Natural killer cell treated with Interleukin-12 subunit alpha and Interleukin-12 subunit beta and Interleukin-15 and Interleukin-18, amount 100 ng/mL, for 72 hours (primary cell): ENCODE measurements around the gene ADAMTS10. TPM values are rescaled to one million over a fixed set of nuclear protein-coding genes. Genes with fewer than 3 reads are reported as not detected.

Experiments
- ATAC-seq, 2 donors: fragments of 150-1000 bp; cut with Tn5 transposase in 1 of 2; sonication (Bioruptor Pico), chemical (Tn5 transposase) in 1 of 2; 2 replicates each; pipeline ENCODE4 v1.10.0; 2021
- DNase-seq: peaks from one replicate; pipeline ENCODE4 v3.0.0; 2022; ENCODE audit warnings: low spot score
- H3K27ac Mint-ChIP-seq, 2 donors: 1 replicate in 1 of 2; 2 replicates in 1 of 2; pipeline ENCODE4 v1.8.0; 2022; ENCODE audit warnings: mixed read lengths in 2 of 2, mild to moderate bottlenecking in 1 of 2, moderate library complexity in 1 of 2
- H3K27me3 Mint-ChIP-seq, 2 donors: 1 replicate in 1 of 2; 2 replicates in 1 of 2; pipeline ENCODE4 v1.8.0; 2022; ENCODE audit warnings: mixed read lengths in 2 of 2
- H3K36me3 Mint-ChIP-seq: one replicate; pipeline ENCODE4 v1.8.0; 2022; ENCODE audit warnings: mixed read lengths
- H3K4me1 Mint-ChIP-seq, 2 donors: 1 replicate in 1 of 2; 2 replicates in 1 of 2; pipeline ENCODE4 v1.8.0; 2022; ENCODE audit warnings: low read depth in 2 of 2, mixed read lengths in 2 of 2, mild to moderate bottlenecking in 1 of 2
- H3K4me3 Mint-ChIP-seq: one replicate; pipeline ENCODE4 v1.8.0; 2022; ENCODE audit warnings: mixed read lengths
- H3K9me3 Mint-ChIP-seq: 2 replicates; pipeline ENCODE4 v1.8.0; 2022; ENCODE audit warnings: mixed read lengths
- total RNA-seq, 2 donors: library from RNA; stranded (reverse); gene quantifications; one replicate each; pipeline ENCODE4 v1.2.3, GENCODE V29; 2022

ADAMTS10 gene
- total RNA-seq, result 10 to 100 TPM in 1 of 2 donors, 1 to 10 TPM in 1; 8.2 to 11.3 TPM

DNA sequence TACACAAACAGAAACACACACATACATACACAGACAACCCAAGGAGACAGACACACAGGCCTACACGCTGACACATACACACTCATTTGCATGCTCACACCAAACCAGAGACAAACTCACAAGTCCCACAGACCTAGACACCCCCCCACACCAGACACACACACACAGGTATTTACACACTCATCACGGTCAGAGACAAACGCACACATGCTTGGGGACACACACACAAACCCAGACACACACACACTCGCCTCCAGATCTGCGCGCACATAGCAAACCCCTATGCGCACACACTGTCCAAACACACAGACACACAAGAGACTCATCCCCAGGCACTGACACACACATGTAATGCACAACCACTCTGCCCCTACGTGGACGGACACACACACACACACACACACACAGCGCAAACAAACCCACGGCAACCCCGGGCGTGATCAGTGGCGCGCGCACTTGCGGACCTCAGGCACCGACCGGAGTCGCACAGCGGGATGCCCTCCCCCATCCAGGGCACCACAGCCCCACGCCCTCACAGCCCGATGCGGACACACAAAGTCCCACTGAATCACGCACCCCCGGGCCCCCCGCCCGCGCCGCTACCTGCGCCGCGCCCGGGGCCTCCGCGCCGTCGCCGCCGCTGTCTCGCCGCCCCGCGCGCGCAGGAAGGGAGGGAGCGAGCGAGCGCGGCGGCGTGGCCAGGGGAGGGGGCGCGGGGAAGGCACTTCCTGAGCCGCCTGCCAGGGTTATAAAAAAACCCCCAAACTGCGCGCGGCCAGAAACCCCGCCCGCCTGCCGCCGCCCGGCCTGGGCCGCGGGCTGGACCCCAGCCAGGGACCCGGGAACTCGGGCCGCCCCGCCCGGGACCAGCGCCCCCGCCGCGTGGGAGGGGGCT is at the start of gene ADAMTS10:
Gene ADAMTS10, minus strand, starts transcription at position 675 of the 895 bp plus-strand sequence. CDS start 5,005 bp downstream, outside the sequence.
- DNase-seq (peak; percentile 71), ATAC-seq (peak; percentile 54 to 63)
- Mint-ChIP-seq H3K9me3 (no peaks in the 10 kb centered on the region), H3K27me3 (no peaks in the 10 kb centered on the region), H3K4me1 (peaks cover 38 to 40% of the 10 kb centered on the region in 2 donors), H3K36me3 (no peaks in the 10 kb centered on the region), H3K4me3 (peak within 1 kb of the TSS; percentile 95), H3K27ac (peak within 1 kb of the TSS; percentile 59 to 85)

DNA sequence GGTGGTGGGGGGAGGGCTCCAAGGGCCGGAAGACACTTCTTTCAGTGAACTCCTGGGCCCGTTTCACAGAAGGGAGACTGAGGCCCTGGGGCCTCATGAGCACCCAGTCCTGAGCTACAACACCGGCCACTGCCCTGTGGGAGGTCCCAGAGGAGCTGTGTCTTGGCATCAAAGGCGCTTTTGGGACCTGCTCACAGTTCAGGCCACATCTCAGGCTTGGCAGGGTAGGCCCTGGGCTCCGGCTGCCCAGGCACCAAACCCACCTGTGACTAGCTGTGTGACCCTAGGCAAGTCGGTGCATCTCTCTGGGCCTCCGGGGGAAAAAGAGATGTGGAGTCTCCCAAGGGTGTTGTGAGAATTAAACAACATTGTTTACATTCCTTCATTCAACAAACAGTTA is 49.4 kb upstream of the ADAMTS10 start:
- H3K27me3 Mint-ChIP-seq, result peaks cover 0 to 5% of the 10 kb centered on the region in 2 donors
- peak; percentile 15 for DNase-seq
- H3K4me3 Mint-ChIP-seq, result no peak overlapping the region
- H3K4me1 Mint-ChIP-seq, result peaks cover 34 to 42% of the 10 kb centered on the region in 2 donors
- H3K36me3 Mint-ChIP-seq, result no peaks in the 10 kb centered on the region
- no peaks in the 10 kb centered on the region for H3K9me3 Mint-ChIP-seq
- H3K27ac Mint-ChIP-seq, result no peak overlapping the region
- ATAC-seq, result no peak

DNA sequence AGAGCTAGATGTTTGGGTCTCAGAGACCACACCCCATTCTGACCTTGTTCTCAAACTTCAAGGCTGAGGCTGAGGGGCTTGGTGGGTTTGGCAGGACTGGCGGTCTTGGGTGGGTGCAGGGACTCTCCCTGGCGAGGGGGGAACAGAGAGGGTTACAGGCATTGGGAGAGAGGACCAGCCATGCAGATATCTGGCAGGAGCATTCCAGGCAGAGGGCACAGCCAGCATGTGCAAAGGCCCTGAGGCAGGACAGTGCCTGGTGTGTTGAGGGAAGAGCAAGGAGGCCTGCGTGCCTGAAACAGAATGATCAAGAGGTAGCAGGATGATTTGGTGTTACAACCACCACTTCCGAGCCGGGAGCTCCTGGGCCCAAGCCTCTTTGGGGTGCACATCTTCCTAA is 47.4 kb upstream of the ADAMTS10 start:
- H3K9me3 Mint-ChIP-seq, result no peaks in the 10 kb centered on the region
- no peak for DNase-seq
- H3K27ac Mint-ChIP-seq, result no peak overlapping the region
- H3K4me3 Mint-ChIP-seq, result no peak overlapping the region
- H3K36me3 Mint-ChIP-seq, result no peaks in the 10 kb centered on the region
- H3K27me3 Mint-ChIP-seq, result peaks cover 0 to 5% of the 10 kb centered on the region in 2 donors
- H3K4me1 Mint-ChIP-seq, result peaks cover 24 to 32% of the 10 kb centered on the region in 2 donors
- no peak for ATAC-seq

DNA sequence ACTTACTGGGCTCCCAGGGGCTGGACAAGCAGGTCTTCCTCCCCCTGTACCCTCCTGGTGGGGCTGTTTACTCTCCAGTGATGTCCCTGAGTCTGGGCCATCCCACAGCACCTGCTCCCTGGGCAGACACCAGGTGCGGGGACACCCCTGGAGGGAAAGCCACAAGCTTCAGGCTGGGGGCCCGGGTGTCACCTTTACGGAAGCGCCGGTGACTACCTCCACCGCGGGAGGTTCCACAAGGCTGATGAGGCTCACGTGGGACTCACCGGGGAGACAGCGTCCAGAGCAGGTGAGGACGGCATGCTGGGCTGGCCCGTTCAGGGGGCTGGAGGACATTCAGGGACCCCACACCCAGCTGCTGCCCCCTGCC is 44.8 kb upstream of the ADAMTS10 start:
- peaks cover 15 to 26% of the 10 kb centered on the region in 2 donors for H3K4me1 Mint-ChIP-seq
- H3K36me3 Mint-ChIP-seq, result no peaks in the 10 kb centered on the region
- DNase-seq, result no peak
- peak overlapping the region; percentile 62 for H3K4me3 Mint-ChIP-seq
- peak; percentile 31 to 45 for ATAC-seq
- peaks cover 0 to 5% of the 10 kb centered on the region in 2 donors for H3K27me3 Mint-ChIP-seq
- H3K9me3 Mint-ChIP-seq, result no peaks in the 10 kb centered on the region
- H3K27ac Mint-ChIP-seq, result peak overlapping the region in 1 of 2 donors; percentile 11

DNA sequence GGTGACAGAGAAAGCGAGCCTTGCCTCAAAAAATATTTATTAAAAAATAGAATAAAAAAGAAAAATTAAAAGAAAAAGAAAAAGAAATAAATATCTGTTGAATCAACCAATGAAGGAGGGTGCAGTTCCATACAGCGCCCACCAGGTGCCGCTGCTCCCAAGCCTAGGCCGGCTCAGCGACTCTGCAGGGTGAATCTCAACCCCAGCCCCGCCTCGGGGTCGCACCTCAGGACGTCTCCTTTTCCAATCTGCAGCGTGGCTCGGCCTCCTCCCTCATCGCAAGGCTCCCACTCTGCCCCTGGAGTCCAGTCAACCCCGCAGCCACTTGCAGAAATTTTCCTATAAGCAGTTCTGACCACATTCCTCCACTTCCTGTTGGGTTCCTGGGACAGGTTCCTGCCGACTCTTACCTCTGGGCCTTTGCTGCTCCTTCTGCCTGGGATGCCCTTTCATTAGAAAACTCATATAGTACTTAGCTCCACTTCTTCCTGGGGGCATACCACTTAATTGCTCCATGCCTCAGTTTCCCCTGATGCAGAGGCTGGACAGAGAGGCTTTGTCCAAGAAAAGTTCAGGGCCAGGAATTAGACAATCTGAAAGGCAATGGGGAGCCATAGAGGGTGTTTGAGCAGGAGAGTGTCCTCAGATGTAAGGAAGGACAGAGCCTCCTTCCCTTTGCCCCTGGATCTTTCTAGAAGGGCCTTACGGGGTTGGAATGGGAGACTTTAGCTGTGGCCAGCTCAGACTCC is 44.2 kb upstream of the ADAMTS10 start:
- H3K4me3 Mint-ChIP-seq, result peak overlapping the region; percentile 28
- peaks cover 0 to 5% of the 10 kb centered on the region in 2 donors for H3K27me3 Mint-ChIP-seq
- ATAC-seq (peak; percentile 68 to 76), DNase-seq (peak; percentile 78)
- H3K27ac Mint-ChIP-seq, result no peak overlapping the region
- no peaks in the 10 kb centered on the region for H3K9me3 Mint-ChIP-seq
- peaks cover 18 to 28% of the 10 kb centered on the region in 2 donors for H3K4me1 Mint-ChIP-seq
- no peaks in the 10 kb centered on the region for H3K36me3 Mint-ChIP-seq

DNA sequence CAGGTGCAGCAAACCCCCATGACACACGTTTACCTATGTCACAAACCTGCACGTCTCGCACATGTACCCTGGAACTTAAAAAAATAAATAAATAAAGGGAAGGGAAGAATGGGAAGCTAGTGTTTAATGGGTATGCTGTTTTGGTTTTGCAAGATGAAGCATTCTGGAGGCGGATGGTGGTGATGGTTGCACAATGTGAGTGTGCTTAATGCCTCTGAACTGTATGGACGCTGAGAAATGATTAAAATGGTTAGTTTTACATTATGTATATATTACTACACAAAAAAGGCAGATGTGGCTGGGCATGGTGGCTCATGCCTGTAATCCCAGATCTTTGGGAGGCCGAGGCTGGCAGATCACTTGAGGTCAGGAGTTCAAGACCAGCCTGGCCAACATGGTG is 37.7 kb upstream of the ADAMTS10 start:
- ATAC-seq, result no peak
- Mint-ChIP-seq H3K36me3 (no peaks in the 10 kb centered on the region), H3K27ac (no peak overlapping the region), H3K4me1 (peaks cover 14 to 15% of the 10 kb centered on the region in 2 donors), H3K9me3 (no peaks in the 10 kb centered on the region), H3K27me3 (no peaks in the 10 kb centered on the region), H3K4me3 (no peak overlapping the region)
- no peak for DNase-seq

DNA sequence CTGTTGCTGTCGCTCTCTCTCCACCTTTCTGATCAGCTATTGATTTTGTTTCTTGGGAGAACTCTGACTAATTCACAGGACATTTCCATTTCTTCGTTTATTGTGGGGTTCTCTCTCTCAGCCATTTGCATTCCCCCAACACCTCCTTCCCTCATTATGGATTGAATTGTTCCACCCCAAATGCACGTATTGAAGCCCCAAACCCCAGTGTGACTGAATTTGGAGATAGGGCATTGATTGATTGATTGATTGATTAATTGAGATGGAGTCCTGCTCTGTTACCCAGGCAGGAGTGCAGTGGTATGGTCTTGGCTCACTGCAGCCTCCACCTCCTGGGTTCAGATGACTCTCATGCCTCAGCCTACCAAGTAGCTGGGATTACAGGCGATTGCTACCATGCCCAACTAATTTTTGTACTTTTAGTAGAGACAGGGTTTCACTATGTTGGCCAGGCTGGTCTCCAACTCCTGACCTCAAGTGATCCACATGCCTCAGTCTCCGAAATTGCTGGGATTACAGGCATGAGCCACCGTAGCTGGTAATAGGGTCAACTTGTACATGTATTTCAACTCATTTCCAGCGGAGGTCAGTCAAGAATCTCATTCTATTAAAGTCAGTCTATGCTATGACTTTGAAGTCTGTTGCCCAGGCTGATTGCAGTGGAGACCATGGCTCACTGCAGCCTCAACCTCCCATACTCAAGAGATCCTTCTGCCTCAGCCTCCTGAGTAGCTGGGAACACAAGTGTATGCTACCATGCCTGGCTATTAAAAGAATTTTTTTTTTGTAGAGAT is 33.5 kb upstream of the ADAMTS10 start:
- H3K27ac Mint-ChIP-seq, result no peak overlapping the region
- peaks cover 5 to 11% of the 10 kb centered on the region in 2 donors for H3K4me1 Mint-ChIP-seq
- ATAC-seq, result no peak
- no peak overlapping the region for H3K4me3 Mint-ChIP-seq
- no peaks in the 10 kb centered on the region for H3K36me3 Mint-ChIP-seq
- H3K27me3 Mint-ChIP-seq, result peaks cover 0 to 4% of the 10 kb centered on the region in 2 donors
- no peaks in the 10 kb centered on the region for H3K9me3 Mint-ChIP-seq
- DNase-seq, result peak; percentile 20

DNA sequence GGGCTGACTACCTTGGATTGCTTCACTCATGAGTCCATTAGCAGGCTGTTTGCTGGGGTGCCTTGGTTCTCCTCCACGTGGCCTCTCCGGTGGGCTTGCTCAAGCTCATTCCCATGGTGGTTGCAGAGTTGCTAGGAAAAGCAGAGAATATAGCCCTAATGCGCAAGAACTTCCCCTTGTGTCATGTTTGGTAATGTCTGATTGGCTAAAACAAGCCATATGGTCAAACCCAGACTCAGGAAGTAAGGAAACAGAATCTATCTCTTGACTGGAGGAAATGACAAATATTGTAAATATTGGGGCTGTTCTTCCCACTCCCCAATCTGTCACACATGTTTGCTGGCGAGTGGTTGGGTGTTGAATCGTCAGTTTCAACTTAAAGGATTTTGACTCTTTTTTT is 32.0 kb upstream of the ADAMTS10 start:
- H3K9me3 Mint-ChIP-seq, result no peaks in the 10 kb centered on the region
- H3K36me3 Mint-ChIP-seq, result no peaks in the 10 kb centered on the region
- peaks cover 0 to 13% of the 10 kb centered on the region in 2 donors for H3K27me3 Mint-ChIP-seq
- H3K27ac Mint-ChIP-seq, result no peak overlapping the region
- peaks cover 5 to 17% of the 10 kb centered on the region in 2 donors for H3K4me1 Mint-ChIP-seq
- DNase-seq, result no peak
- no peak for ATAC-seq
- H3K4me3 Mint-ChIP-seq, result no peak overlapping the region

DNA sequence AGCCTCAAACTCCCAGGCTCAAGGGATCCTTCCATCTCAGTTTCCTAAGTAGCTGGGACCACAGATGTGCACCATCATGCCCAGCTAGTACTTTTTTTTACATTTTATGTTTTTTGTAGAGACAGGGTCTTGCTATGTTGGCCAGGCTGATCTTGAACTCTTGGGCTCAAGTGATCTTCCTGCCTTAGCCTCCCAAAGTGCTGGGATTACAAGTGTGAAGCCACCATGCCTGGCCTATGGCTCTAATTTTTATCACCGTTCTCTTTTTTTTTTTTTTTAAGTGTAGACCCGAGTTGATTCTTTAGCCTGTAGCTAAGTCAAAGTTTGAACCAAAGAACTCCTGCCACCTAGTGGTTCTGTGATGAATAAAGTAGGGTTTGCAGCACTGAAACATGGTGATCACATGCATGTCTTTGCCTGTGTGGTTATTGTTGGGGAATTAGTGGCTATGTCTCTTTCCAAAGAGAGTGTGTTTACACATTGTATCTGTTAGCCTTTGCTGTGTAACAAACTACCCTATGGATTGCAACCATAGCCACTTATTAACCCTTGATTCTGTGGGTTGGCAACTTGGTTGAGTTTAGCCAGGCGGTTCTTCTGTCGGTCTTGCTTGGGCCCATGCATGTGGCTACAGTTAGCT is 31.5 kb upstream of the ADAMTS10 start:
- H3K9me3 Mint-ChIP-seq, result no peaks in the 10 kb centered on the region
- H3K36me3 Mint-ChIP-seq, result no peaks in the 10 kb centered on the region
- no peak for DNase-seq
- H3K27me3 Mint-ChIP-seq, result peaks cover 0 to 13% of the 10 kb centered on the region in 2 donors
- no peak for ATAC-seq
- peaks cover 5 to 18% of the 10 kb centered on the region in 2 donors for H3K4me1 Mint-ChIP-seq
- H3K27ac Mint-ChIP-seq, result peak overlapping the region in 1 of 2 donors; percentile 7
- no peak overlapping the region for H3K4me3 Mint-ChIP-seq

DNA sequence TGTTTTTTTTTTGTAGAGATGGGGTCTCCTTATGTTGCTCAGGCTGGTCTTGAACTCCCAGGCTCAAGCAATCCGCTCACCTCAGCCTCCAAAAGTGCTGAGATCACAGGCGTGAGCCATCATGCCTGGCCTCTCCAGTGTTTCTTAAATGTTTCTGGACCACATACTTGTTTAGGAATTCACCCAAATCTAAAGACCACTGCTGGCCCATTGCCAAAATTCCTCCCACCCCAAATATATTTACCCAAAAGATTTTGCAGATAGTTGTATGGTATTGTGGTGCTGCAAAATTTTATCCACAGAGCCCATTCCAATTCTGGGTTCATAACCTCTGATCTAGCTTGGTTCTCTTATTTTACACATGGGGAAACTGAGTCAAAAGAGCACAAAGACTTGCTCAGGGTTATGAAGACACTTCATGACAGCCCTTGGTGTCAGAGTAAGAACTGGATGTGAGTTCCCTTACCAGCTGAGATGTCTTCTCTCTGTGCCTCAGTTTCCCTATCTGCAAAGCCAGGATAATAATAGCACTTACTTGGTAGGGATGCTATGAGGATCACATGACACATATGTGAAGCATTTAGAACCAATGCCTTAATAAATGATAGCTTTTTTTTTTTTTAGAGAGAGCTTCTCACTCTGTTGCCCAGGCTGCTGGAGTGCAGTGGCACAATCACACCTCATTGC is 30.8 kb upstream of the ADAMTS10 start:
- Mint-ChIP-seq H3K4me3 (no peak overlapping the region), H3K27ac (peak overlapping the region in 1 of 2 donors; percentile 7), H3K4me1 (peaks cover under 1 to 14% of the 10 kb centered on the region in 2 donors), H3K36me3 (no peaks in the 10 kb centered on the region), H3K9me3 (no peaks in the 10 kb centered on the region), H3K27me3 (peaks cover 0 to 13% of the 10 kb centered on the region in 2 donors)
- DNase-seq (no peak), ATAC-seq (no peak)

DNA sequence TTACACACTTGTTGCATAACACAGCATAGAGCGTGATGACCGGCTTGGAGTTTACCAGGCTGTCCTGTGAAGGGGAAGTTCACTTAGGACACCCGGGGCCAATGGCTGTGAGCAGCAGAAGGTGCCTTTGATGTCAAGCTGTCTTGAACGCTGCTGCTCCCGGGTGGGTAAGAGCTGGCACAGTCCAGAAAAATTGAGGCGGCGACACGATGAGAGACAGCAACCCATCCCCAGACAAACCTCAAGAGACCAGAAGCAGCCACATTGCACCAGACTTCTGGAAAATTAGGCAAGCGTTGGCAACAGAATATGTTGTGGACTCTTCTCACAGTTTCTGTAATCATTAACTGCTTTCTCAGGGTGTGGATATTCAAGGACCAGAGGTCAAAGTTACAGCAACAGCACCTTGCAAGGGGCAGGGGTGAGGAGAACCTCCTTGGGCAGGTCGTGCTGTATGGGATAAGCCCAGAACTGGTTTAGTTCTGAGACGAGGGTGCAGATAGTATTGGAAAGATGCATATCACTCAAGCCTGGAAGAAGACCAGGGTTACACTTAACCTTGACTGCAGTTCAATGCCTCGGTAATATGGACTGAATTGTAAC is 30.0 kb upstream of the ADAMTS10 start:
- ATAC-seq (no peak), DNase-seq (no peak)
- Mint-ChIP-seq H3K4me3 (no peak overlapping the region), H3K4me1 (peaks cover under 1 to 15% of the 10 kb centered on the region in 2 donors), H3K9me3 (no peaks in the 10 kb centered on the region), H3K36me3 (no peaks in the 10 kb centered on the region), H3K27me3 (peaks cover 0 to 13% of the 10 kb centered on the region in 2 donors), H3K27ac (no peak overlapping the region)

DNA sequence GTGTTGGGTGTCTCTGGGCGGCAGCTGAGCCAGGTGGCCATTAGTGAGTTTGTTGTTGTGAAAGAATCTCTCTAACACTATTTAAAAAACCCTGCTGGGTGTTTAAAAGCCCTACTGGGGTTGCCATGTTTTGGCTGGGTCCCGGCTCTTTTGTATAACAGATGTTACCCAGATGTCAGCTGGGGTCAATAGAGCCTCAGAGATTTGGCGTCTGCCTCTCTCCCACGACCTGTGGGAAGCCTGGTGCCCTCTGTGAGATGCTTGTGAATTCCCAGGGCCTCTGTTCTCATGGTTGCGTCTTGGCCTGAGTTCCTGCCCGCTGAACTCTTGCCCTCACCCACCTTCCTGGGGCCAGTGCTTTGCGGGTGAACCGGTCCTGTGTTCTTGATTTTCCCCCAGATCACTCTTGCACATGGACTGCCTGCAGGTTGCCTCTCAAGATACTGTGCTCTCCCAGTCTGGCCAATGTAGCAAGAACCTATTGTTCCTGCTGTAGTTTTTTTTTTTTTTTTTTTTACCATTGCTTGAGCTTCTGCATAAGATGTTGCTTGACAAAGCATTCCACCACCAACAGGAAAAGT is 29.4 kb upstream of the ADAMTS10 start:
- Mint-ChIP-seq H3K36me3 (no peaks in the 10 kb centered on the region), H3K27me3 (peaks cover 0 to 13% of the 10 kb centered on the region in 2 donors), H3K9me3 (no peaks in the 10 kb centered on the region), H3K27ac (no peak overlapping the region), H3K4me1 (peaks cover 4 to 18% of the 10 kb centered on the region in 2 donors), H3K4me3 (no peak overlapping the region)
- ATAC-seq, result no peak
- no peak for DNase-seq
